ENCODE measurements around the gene VN1R5.

GRCh38 chr1:247287460-247287859 lies 31.6 kb downstream of the VN1R5 start:
- TF ChIP-seq, protein P1, sequence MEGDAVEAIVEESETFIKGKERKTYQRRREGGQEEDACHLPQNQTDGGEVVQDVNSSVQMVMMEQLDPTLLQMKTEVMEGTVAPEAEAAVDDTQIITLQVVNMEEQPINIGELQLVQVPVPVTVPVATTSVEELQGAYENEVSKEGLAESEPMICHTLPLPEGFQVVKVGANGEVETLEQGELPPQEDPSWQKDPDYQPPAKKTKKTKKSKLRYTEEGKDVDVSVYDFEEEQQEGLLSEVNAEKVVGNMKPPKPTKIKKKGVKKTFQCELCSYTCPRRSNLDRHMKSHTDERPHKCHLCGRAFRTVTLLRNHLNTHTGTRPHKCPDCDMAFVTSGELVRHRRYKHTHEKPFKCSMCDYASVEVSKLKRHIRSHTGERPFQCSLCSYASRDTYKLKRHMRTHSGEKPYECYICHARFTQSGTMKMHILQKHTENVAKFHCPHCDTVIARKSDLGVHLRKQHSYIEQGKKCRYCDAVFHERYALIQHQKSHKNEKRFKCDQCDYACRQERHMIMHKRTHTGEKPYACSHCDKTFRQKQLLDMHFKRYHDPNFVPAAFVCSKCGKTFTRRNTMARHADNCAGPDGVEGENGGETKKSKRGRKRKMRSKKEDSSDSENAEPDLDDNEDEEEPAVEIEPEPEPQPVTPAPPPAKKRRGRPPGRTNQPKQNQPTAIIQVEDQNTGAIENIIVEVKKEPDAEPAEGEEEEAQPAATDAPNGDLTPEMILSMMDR (IDR thresholded peaks at IDR 0.05 in 8 of 11, conservative IDR thresholded peaks at IDR 0.05 in 3 of 11), result no peak
- no peak for TF ChIP-seq POLR2AphosphoS5 (IDR thresholded peaks at IDR 0.05)
